Hindlimb muscle (tissue), 1 donor: Measurements from ENCODE around the gene FABP7. TPM values are rescaled to one million over a fixed set of nuclear protein-coding genes. Genes with fewer than 3 reads are reported as not detected.
"Not testable (repeated sequence)": the region's sequence is repeated elsewhere in the genome, so short reads cannot be mapped to it uniquely, and the experiment has no call there.

Source experiments
- DNase-seq: peaks from one replicate; pipeline ENCODE4 v3.0.0-alpha.2; 2013
- polyA plus RNA-seq: library from polyadenylated mRNA; unstranded; fragments of 120-200 nt; gene quantifications from one replicate; pipeline ENCODE4 v1.2.1, GENCODE V29; 2013; ENCODE audit not compliant: insufficient read length

The FABP7 gene
- polyA plus RNA-seq: 0.39 TPM

- no peak for DNase-seq
Measured at GRCh38 chr6:122779667-122780066, at the start of gene FABP7. TSS of gene FABP7 (plus strand) at chr6:122779716. CDS start at chr6:122779795, 79 bp downstream.

GRCh38 chr6:122730334-122730733 is 49.2 kb upstream of the FABP7 start:
- DNase-seq: no peak

DNA sequence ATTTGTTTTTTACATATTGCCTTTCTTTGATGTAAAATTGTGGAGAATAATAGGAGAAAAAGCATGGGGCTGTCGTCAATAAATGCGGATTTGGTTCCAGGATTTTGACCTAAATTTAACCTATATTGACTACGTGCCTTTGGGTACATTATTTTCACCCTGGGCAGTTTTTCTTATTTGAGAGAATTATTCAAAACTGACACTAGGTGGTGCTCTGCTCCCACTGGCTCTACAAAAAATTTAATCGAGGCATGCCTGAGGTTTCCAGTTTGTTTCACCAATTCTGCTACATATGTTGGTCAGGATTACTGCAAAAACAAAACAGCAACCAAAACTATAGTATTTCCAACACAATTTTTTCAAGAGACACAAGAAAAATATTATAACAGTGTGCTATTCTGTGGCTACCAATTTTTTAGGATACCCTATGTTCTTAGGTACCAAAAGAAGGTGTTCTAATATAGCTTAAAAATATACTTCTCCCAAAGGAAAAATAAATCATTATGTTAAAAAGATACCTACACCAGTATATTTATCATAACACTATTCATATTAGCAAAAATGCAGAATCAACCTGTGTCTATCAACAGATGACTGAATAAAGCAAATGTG is 48.6 kb upstream of the FABP7 start:
- DNase-seq: peak; percentile 36

- no peak for DNase-seq
Measured at GRCh38 chr6:122733259-122733658, 46.3 kb upstream of the FABP7 start.

DNA sequence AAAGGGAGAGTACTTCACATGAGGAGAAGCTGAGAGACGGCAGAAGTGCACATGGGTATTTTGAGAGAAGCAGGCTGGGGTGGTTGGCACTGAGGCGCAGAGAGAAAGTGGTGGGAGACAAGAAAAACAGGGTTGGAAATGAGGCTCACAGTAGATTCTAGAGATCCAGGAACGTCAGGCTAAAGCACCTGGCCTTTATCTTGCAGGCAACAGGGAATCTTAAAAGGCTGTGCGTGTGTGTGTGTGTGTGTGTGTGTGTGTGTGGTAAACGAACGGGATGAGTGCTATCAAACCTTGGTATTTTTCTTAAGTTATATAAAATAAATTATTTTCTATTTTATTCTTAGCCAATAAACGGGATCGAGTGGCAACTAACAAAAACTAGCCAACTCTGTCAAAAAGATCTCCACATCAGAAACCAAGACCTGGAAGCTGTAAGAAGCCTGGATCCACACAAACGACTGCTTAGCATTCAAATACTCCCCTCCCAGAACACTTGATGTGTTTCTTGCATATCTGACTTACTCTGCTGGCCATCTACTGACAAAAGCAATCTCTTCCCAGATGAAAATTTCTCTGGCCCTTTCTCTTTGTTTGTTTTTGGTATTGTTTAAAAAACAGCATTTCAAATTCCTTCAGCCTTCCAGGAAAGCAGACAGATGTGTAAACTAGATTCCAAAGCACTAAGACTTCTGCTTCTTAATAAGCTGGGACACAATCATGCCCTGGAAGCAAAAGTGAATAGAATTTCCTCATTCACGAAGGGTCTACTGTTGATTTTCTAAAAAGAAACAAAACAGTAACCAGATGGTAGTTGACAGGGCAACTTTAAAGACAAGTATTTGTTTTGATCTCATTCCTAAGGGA is 44.8 kb upstream of the FABP7 start:
- no peak for DNase-seq

DNA sequence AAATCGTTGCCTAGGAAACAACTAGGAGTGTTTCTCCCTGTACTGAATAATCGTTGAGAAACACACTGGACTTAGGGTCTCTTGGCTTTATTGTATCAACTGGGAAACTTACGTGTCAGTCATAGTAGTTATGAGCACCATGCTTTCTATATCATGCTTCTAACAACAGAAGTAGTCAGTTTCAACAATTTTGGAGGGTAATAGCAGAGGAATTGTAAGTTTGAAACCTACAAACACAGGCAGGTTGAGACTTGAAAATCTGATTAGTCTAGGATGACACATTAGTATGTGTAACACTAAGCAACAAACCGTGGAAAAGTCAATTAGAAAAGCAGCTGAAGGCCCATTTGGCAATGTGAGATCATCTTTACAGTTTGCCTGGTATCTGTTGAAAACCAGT is 43.9 kb upstream of the FABP7 start:
- DNase-seq: peak; percentile 7

DNA sequence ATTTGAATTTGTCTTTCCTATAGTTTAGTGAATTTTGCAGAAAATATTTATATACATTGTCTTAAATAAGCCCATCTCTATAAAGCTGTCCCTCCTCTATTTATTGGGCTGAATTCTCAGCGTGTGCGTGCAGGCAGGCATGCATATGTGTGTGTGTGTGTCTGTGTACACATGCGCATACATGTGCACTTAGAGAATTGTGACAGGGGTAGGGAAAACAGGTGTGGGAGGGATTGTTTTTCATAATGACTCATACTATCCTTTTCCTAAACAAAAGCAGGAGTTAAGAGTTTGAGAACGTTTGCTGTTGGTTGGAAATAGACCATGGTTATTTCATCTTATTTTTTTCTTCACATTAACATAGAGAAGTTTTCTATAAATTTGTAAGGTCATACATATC is 43.4 kb upstream of the FABP7 start:
- DNase-seq: peak; percentile 26

DNA sequence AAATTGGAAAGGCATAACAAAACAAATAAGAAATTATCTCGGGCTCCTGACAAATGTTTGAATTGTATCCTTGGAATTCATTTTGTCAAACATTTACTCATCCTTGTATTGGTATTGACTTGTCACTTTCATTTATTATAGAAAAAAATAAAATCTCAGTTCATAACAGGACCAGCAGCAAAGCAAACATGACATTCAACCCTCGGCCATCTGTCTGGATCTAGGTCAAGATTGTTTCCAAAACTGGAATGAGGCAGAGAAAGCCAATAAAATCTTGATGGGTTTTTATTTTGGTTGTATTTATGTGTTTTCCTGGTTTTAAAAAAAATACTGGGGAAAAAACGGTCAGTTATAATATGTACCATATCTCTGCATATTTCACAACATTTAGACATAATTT is 42.9 kb upstream of the FABP7 start:
- DNase-seq: peak; percentile 32

DNA sequence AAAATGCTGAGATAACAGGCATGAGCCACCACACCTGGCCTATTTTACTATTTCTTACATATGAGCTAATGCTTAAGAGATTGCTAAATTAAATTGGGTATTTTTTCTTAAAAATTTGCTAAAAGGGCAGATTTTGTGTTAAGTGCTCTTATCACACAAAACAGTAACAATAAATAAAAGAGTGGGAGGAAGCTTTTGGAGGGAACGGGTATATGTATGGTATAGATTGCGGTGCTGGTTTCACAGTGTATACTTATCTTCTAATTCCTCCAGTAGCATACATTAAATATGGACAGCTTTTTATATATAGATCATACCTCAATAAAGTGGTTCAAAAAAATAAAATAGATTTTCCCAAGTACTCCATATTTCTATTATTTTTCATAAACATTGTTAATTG is 39.4 kb upstream of the FABP7 start:
- DNase-seq: no peak

GRCh38 chr6:122740936-122741335 is 38.6 kb upstream of the FABP7 start:
- DNase-seq: no peak

DNA sequence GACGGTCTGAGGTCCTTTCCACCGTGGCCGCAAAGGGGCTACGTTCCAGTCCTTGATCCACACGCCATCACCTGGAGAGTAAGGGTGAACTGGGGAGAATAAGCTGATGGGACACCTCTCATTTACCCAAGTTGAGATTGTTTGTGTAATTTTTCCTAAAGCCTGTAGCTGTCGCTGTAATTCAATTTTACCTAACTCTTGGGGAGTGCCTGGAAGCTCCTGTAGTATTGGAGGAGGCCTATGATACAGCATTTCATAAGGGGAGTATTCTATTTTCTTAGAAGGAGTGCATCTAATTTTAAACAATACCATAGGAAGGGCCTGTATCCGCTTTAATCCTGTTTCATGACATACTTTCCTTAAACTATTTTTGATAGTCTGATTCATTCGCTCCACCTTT is 35.3 kb upstream of the FABP7 start:
- DNase-seq: not testable (repeated sequence)

GRCh38 chr6:122744856-122745255 is 34.7 kb upstream of the FABP7 start:
- DNase-seq: not testable (repeated sequence)

DNA sequence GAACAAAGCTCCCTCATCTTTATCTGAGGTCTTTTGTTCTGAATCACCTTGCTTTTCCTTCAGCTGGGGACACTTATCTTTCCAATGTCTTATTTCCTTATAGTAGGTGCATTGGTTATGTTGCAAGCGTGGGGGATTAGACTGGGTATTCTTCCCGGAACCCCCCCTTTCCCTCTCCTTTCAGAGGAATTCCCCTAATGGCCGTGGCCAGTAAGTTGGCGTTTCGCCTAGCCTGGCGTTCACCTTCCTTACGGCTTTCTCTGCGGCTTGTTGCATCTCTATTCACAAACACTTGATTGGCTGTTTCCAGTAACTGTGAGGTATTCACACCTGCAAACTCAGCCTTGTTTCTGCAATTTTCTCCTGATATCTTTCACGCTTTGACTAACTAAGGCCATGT is 32.8 kb upstream of the FABP7 start:
- no peak for DNase-seq

- DNase-seq: no peak
Measured at GRCh38 chr6:122747573-122747972, 31.9 kb upstream of the FABP7 start.

DNA sequence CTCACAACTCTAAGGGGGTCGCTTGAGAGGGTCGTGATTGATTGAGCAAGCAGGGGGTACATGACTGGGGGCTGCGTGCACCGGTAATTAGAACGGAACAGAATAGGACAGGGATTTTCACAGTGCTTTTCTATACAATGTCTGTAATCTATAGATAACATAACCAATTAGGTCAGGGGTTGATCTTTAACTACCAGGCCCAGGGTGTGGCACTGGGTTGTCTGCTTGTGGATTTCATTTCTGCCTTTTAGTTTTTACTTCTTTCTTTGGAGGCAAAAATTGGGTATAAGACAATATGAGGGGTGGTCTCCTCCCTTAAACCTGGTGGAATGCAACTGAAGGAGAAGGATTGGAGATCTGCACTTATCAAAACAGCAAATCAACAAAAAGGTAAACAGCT is 30.6 kb upstream of the FABP7 start:
- DNase-seq: not testable (repeated sequence)

DNA sequence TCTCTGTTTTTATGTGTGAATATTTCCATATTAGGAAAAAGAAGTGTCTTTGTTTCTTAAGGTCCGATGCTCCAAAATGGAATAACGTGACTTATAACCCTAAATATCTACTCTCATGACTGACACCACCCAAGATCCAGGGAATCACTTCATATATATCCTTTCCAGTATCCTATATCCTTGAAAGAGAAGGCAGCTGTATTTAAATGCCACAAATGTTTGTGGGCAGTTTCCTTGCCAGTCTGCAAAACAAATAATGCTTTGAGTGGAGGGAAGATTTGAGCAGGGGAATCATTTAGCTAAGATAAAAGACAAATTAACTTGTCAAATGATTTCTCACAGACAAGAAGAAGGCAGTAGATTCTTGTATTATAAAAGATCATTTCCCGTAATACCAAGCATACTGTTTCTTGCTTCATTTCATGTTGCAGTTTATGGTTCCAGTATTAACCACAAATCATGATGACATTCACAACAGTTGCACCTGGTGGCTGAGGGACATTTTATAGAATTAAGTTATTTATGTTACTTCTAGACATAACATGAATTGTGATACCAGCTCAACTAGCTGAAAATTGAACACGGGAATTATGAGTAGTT is 30.0 kb upstream of the FABP7 start:
- no peak for DNase-seq

DNA sequence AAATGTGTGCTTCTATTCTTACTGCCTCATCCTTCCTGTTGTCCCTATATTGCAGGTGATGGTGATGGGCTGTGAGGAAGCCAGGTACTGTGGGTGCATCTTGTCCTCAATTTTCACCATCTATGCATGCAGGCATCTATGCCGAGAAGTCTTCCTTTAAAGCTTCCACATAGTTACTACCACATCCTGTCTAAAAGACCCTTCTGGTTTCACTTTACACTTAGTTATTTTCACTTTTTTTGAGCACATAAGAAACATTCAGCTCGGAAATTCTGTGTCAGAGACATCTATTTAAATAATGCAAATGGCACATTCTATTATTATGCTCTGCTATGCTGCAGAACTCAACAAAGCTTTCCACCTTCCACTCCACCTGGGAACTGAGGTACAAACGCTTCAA is 28.2 kb upstream of the FABP7 start:
- DNase-seq: no peak

DNA sequence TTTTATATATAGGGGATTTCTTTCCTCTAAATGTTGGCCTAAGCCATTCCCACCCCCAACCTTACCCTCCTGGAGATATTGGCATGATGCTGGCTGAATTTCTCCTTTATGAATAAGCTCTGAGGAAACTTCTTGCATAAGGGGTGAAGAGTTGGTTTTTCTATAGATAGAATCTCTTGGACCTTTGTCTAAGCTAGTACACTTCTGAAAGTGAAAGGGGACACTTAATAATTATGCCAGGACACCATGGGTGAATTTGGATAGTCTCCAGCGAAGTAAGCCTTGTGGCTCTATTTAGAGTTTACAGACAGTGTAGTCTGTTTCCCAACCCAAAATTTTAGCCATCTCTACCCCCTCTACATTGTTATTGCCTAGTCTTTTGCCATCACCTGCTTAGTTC is 27.1 kb upstream of the FABP7 start:
- DNase-seq: no peak

- no peak for DNase-seq
Measured at GRCh38 chr6:122753000-122753687, 26.4 kb upstream of the FABP7 start.

- DNase-seq: no peak
Measured at GRCh38 chr6:122753688-122754056, 25.8 kb upstream of the FABP7 start.

GRCh38 chr6:122754191-122754731 is 25.3 kb upstream of the FABP7 start:
- DNase-seq: no peak

- no peak for DNase-seq
Measured at GRCh38 chr6:122755901-122756300, 23.6 kb upstream of the FABP7 start.

DNA sequence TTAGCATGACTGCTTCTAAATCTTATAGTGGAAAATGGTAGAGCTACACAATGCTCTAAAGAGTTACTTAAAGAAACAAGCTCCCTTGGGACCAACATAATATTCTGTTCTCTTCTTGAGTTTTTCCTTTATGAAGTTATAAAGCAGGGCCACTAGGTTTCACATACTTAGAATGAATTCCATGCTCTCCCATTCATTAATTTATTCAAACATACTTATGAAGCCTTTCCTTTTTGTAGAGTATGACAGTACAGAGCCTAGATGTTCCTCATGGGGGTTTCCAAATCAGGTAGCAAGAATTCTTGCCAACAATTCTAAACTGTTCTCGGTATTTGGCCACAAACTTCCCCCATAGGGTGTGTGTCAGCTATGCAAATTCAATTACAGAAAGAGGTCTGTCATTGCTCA is 20.6 kb upstream of the FABP7 start:
- no peak for DNase-seq
